DND-41 (cell line): ENCODE results near the gene NID2.

Experiments used
- ATAC-seq: fragments of 200-7000 bp; cut with Tn5 transposase; 3 replicates; pipeline ENCODE4 v1.9.1; 2021; ENCODE audit warnings: low read depth; ENCODE audit not compliant: insufficient read depth
- DNase-seq: peaks from one replicate; pipeline ENCODE4 v3.0.0-alpha.2; 2020
- H2AFZ ChIP-seq: 2 replicates; pipeline ENCODE4 v1.6.0; 2012; ENCODE audit warnings: low read depth, low read length
- H3K27ac ChIP-seq: 2 replicates; pipeline ENCODE4 v1.5.1; 2012; ENCODE audit warnings: low read length, inconsistent platforms
- H3K27me3 ChIP-seq: fragments of 200-600 bp; sonication (generic); 2 replicates; pipeline ENCODE4 v1.6.0; 2012; ENCODE audit warnings: low read length, mild to moderate bottlenecking, inconsistent platforms; ENCODE audit not compliant: insufficient read depth, poor library complexity
- H3K36me3 ChIP-seq: 2 replicates; pipeline ENCODE4 v1.5.1; 2012; ENCODE audit warnings: low read length, inconsistent platforms; ENCODE audit not compliant: insufficient read depth
- H3K4me1 ChIP-seq: 2 replicates; pipeline ENCODE4 v1.5.1; 2012; ENCODE audit warnings: mild to moderate bottlenecking, low read length; ENCODE audit not compliant: insufficient read depth
- H3K4me2 ChIP-seq: 2 replicates; pipeline ENCODE4 v1.6.0; 2012; ENCODE audit warnings: mild to moderate bottlenecking, moderate library complexity, low read length, inconsistent platforms; ENCODE audit not compliant: insufficient read depth
- H3K4me3 ChIP-seq, 2 experiments: fragments of 200-600 bp in 1 of 2; shearing (Covaris generic) in 1 of 2; 2 replicates each; pipeline ENCODE4 v1.5.1; 2012 to 2016; ENCODE audit warnings: inconsistent platforms in 2 of 2, low read length in 2 of 2, mild to moderate bottlenecking in 2 of 2, low read depth in 1 of 2, moderate library complexity in 1 of 2
- H3K79me2 ChIP-seq: 2 replicates; pipeline ENCODE4 v1.6.0; 2012; ENCODE audit warnings: low read length, inconsistent platforms; ENCODE audit not compliant: insufficient read depth
- H3K9ac ChIP-seq: 2 replicates; pipeline ENCODE4 v1.6.0; 2012; ENCODE audit warnings: low read depth, mild to moderate bottlenecking, inconsistent platforms, low read length, moderate library complexity
- H3K9me3 ChIP-seq: 2 replicates; pipeline ENCODE4 v1.5.1; 2012; ENCODE audit warnings: low read length, moderate library complexity, mild to moderate bottlenecking, inconsistent platforms; ENCODE audit not compliant: insufficient read depth, severe bottlenecking
- H4K20me1 ChIP-seq: 2 replicates; pipeline ENCODE4 v1.6.0; 2012; ENCODE audit warnings: low read length; ENCODE audit not compliant: insufficient read depth
- CTCF ChIP-seq: IDR thresholded peaks from 2 replicates; pipeline ENCODE4 v1.5.1; 2012; ENCODE audit warnings: borderline replicate concordance, low read length, moderate library complexity, mild to moderate bottlenecking; ENCODE audit not compliant: poor library complexity, severe bottlenecking; ENCODE audit errors: extremely low read depth
- EZH2 ChIP-seq: IDR thresholded peaks from 3 replicates; pipeline ENCODE4 v1.6.1; 2012; ENCODE audit warnings: borderline replicate concordance, low read depth, mild to moderate bottlenecking, moderate library complexity, low read length, inconsistent platforms; ENCODE audit not compliant: severe bottlenecking

NID2 gene

GRCh38 chr14:52090936-52091335, 22.1 kb upstream of the NID2 start:
- TF ChIP-seq EZH2: no peak
- TF ChIP-seq CTCF: no peak
- Histone ChIP-seq H2AFZ (no peak overlapping the region), H3K9ac (no peak overlapping the region)

GRCh38 chr14:52089218-52089617, 20.4 kb upstream of the NID2 start:
- no peak for DNase-seq
- H3K9me3 ChIP-seq: peaks cover 7% of the 10 kb centered on the region
- no peak overlapping the region for H2AFZ ChIP-seq
- H3K36me3 ChIP-seq: no peaks in the 10 kb centered on the region
- H4K20me1 ChIP-seq: no peaks in the 10 kb centered on the region
- no peaks in the 10 kb centered on the region for H3K79me2 ChIP-seq
- no peaks in the 10 kb centered on the region for H3K4me1 ChIP-seq
- no peak for TF ChIP-seq EZH2
- no peak for TF ChIP-seq CTCF
- no peak overlapping the region for H3K9ac ChIP-seq
- no peaks in the 10 kb centered on the region for H3K27me3 ChIP-seq
- no peak for ATAC-seq
- no peak overlapping the region for H3K27ac ChIP-seq
- no peak overlapping the region for H3K4me3 ChIP-seq
- H3K4me2 ChIP-seq: no peak overlapping the region

More at GRCh38 chr14:52090936-52091335, 22.1 kb upstream of the NID2 start:
- Histone ChIP-seq H3K4me3 (no peak overlapping the region), H3K4me1 (no peaks in the 10 kb centered on the region), H3K27ac (no peak overlapping the region), H3K36me3 (no peaks in the 10 kb centered on the region), H3K27me3 (no peaks in the 10 kb centered on the region), H3K9me3 (no peaks in the 10 kb centered on the region), H3K4me2 (no peak overlapping the region), H3K79me2 (no peaks in the 10 kb centered on the region), H4K20me1 (no peaks in the 10 kb centered on the region)
- DNase-seq (no peak), ATAC-seq (no peak)

GRCh38 chr14:52086711-52087110, 17.9 kb upstream of the NID2 start:
- H3K4me3 ChIP-seq: no peak overlapping the region
- H3K4me1 ChIP-seq: no peaks in the 10 kb centered on the region
- DNase-seq: no peak
- H3K79me2 ChIP-seq: no peaks in the 10 kb centered on the region
- TF ChIP-seq EZH2 (no peak), CTCF (no peak)
- no peaks in the 10 kb centered on the region for H4K20me1 ChIP-seq
- no peak overlapping the region for H3K9ac ChIP-seq
- no peak overlapping the region for H3K27ac ChIP-seq
- H3K36me3 ChIP-seq: no peaks in the 10 kb centered on the region
- peaks cover 9% of the 10 kb centered on the region for H3K9me3 ChIP-seq
- no peak overlapping the region for H3K4me2 ChIP-seq
- no peak overlapping the region for H2AFZ ChIP-seq
- no peak for ATAC-seq
- no peaks in the 10 kb centered on the region for H3K27me3 ChIP-seq

- Histone ChIP-seq H3K4me2 (no peak overlapping the region), H3K9ac (no peak overlapping the region), H3K4me1 (no peaks in the 10 kb centered on the region), H3K27ac (no peak overlapping the region), H3K27me3 (no peaks in the 10 kb centered on the region), H3K36me3 (no peaks in the 10 kb centered on the region), H4K20me1 (no peaks in the 10 kb centered on the region), H3K4me3 (no peak overlapping the region), H3K9me3 (peaks cover 9% of the 10 kb centered on the region), H3K79me2 (no peaks in the 10 kb centered on the region), H2AFZ (no peak overlapping the region)
- DNase-seq (no peak), ATAC-seq (no peak)
- TF ChIP-seq EZH2 (no peak), CTCF (no peak)
Observed at GRCh38 chr14:52082903-52083302, 14.0 kb upstream of the NID2 start.
